PC-9 (cell line): ENCODE data around the gene DUSP16. TPM values are rescaled to one million over a fixed set of nuclear protein-coding genes. Genes with fewer than 3 reads are reported as not detected.

Experiments
- BruUV-seq: library from RNA; stranded (reverse); fragments of 400-500 nt; replicated peaks from 2 replicates; lab custom pipeline; 2021; lab: Mats Ljungman, UMichigan
- CTCF ChIA-PET: fragments of 300-600 bp; sonication (Branson Sonifier 250); formaldehyde crosslinking; loops from one replicate; lab custom pipeline; 2022; ENCODE audit warnings: antibody characterized with exemption; lab: Charles Lee
- POLR2A ChIA-PET: fragments of 300-600 bp; sonication (Branson Sonifier 250); formaldehyde crosslinking; loops from one replicate; lab custom pipeline; 2022; ENCODE audit warnings: antibody characterized with exemption; ENCODE audit not compliant: unreplicated experiment; lab: Charles Lee
- DNase-seq, 2 experiments: peaks; one replicate each; pipeline versions ENCODE4 v3.0.0 to v3.0.0-alpha.2; 2015 to 2022; ENCODE audit warnings: mixed read lengths in 1 of 2
- H2AFZ ChIP-seq: fragments of 200-600 bp; sonication (generic); 2 replicates; pipeline ENCODE4 v1.8.1; 2017; ENCODE audit warnings: antibody characterized with exemption
- H3F3A ChIP-seq: fragments of 200-600 bp; sonication (generic); 2 replicates; pipeline ENCODE4 v1.8.1; 2017; ENCODE audit warnings: antibody characterized with exemption, mild to moderate bottlenecking, low read depth; ENCODE audit not compliant: insufficient read depth
- H3K27ac ChIP-seq: fragments of 200-600 bp; sonication (generic); 2 replicates; pipeline ENCODE4 v1.6.1; 2016; ENCODE audit warnings: mixed run types
- H3K27me3 ChIP-seq: fragments of 200-600 bp; sonication (generic); 2 replicates; pipeline ENCODE4 v1.6.1; 2016; ENCODE audit warnings: low read depth, mixed run types; ENCODE audit not compliant: insufficient read depth
- H3K36me3 ChIP-seq: fragments of 200-600 bp; sonication (generic); 2 replicates; pipeline ENCODE4 v1.6.1; 2016; ENCODE audit warnings: low read depth, mixed run types
- H3K4me1 ChIP-seq: fragments of 200-600 bp; sonication (generic); replicated peaks from 2 replicates; pipeline ENCODE4 v1.6.1; 2016; ENCODE audit warnings: mixed run types; ENCODE audit not compliant: insufficient read depth
- H3K4me2 ChIP-seq: fragments of 200-600 bp; sonication (generic); 2 replicates; pipeline ENCODE4 v1.6.1; 2017; ENCODE audit warnings: mixed run types
- H3K4me3 ChIP-seq: fragments of 200-600 bp; sonication (generic); 2 replicates; pipeline ENCODE4 v1.6.1; 2016; ENCODE audit warnings: mixed run types
- H3K79me2 ChIP-seq: fragments of 200-600 bp; sonication (generic); 2 replicates; pipeline ENCODE4 v1.6.1; 2017; ENCODE audit warnings: low read depth, mixed run types
- H3K9me2 ChIP-seq: fragments of 200-600 bp; sonication (generic); 2 replicates; pipeline ENCODE4 v1.8.1; 2017; ENCODE audit warnings: mild to moderate bottlenecking; ENCODE audit not compliant: insufficient read depth
- H3K9me3 ChIP-seq: fragments of 200-600 bp; sonication (generic); 2 replicates; pipeline ENCODE4 v1.8.1; 2016; ENCODE audit warnings: low read depth; ENCODE audit not compliant: insufficient read depth
- H4K20me1 ChIP-seq: fragments of 200-600 bp; sonication (generic); 2 replicates; pipeline ENCODE4 v1.8.1; 2017; ENCODE audit not compliant: insufficient read depth
- CTCF ChIP-seq: fragments of 200-600 bp; sonication (generic); conservative IDR thresholded peaks from 2 replicates; pipeline ENCODE4 v1.6.1; 2017; ENCODE audit warnings: mixed run types, antibody characterized with exemption, mild to moderate bottlenecking, moderate library complexity
- EZH2 ChIP-seq: fragments of 200-600 bp; sonication (generic); IDR thresholded peaks from 2 replicates; pipeline ENCODE4 v1.8.0; 2017; ENCODE audit warnings: antibody characterized with exemption, low read depth
- intact Hi-C: fragments of 100-400 bp; cut with micrococcal nuclease; formaldehyde crosslinking; loops from one replicate; pipeline ENCODE4 v1.10.0; 2022; ENCODE audit not compliant: unreplicated experiment
- total RNA-seq: library from RNA; stranded (reverse); gene quantifications from 2 replicates; pipeline ENCODE4 v1.2.3, GENCODE V29; 2021

Gene DUSP16
- total RNA-seq, 1 experiment from 2014 or later, result 24.8 TPM

GRCh38 chr12:12491606-12492005 is 71.1 kb downstream of the DUSP16 start:
- Histone ChIP-seq H3K4me3 (no peak overlapping the region), H3K9me3 (no peaks in the 10 kb centered on the region; the same call in 1 of the 2 replicates), H4K20me1 (no peaks in the 10 kb centered on the region), H3K4me1 (no peaks in the 10 kb centered on the region), H2AFZ (no peak overlapping the region), H3K36me3 (no peaks in the 10 kb centered on the region; the same call in 1 of the 2 replicates), H3F3A (no peaks in the 10 kb centered on the region), H3K79me2 (no peaks in the 10 kb centered on the region), H3K4me2 (no peak overlapping the region), H3K27ac (no peak overlapping the region), H3K27me3 (no peaks in the 10 kb centered on the region), H3K9me2 (no peaks in the 10 kb centered on the region)
- no TSS peak for BruUV-seq
- TF ChIP-seq EZH2 (no peak), CTCF (no peak)
- ChIA-PET CTCF (no interaction called here), POLR2A (no interaction called here)
- intact Hi-C loops, result no loop called here
- DNase-seq, result no peak

DNA sequence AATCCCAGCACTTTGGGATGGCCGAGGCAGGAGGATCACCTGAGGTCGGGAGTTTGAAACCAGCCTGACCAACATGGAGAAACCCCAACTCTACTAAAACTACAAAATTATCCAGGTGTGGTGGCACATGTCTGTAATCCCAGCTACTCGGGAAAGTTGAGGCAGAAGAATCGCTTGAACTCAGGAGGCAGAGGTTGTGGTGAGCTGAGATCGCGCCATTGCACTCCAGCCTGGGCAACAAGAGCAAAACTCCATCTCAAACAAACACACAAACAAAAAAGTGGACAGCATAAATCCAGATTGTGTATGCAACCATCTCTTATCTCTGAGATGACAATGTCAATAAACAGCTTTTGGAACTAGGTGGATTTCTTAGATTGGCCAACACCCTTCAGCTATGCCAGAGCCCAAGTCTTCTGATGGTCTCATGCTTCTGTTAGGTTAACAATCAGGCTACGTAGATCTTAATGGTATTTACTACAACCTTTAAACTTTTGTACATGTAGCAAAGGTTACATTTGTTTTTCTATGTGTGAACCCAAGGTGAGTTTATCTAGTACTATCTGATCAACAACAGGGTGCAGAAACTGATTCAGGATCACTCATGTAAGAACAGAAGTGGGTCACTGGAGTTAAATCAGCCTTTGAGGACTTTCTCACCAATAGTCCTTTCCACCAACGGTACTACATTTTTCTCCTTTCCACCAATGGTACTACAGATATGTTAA is 73.7 kb downstream of the DUSP16 start:
- POLR2A ChIA-PET, result no interaction called here
- Histone ChIP-seq H2AFZ (no peak overlapping the region), H3K27me3 (no peaks in the 10 kb centered on the region), H3K4me3 (no peak overlapping the region), H3K4me1 (no peaks in the 10 kb centered on the region), H3K36me3 (no peaks in the 10 kb centered on the region; the same call in none of the 2 replicates), H3F3A (no peaks in the 10 kb centered on the region), H4K20me1 (no peaks in the 10 kb centered on the region), H3K9me3 (no peaks in the 10 kb centered on the region; the same call in 1 of the 2 replicates), H3K4me2 (no peak overlapping the region), H3K27ac (no peak overlapping the region), H3K79me2 (no peaks in the 10 kb centered on the region), H3K9me2 (no peaks in the 10 kb centered on the region)
- BruUV-seq, result no TSS peak
- TF ChIP-seq CTCF (no peak), EZH2 (no peak)
- intact Hi-C loops, result no loop called here
- no peak for DNase-seq
- CTCF ChIA-PET, result no interaction called here

GRCh38 chr12:12488296-12488695 is 74.4 kb downstream of the DUSP16 start:
- Histone ChIP-seq H3K9me2 (no peaks in the 10 kb centered on the region), H3F3A (no peaks in the 10 kb centered on the region), H2AFZ (no peak overlapping the region), H4K20me1 (no peaks in the 10 kb centered on the region), H3K79me2 (no peaks in the 10 kb centered on the region), H3K27ac (no peak overlapping the region), H3K27me3 (no peaks in the 10 kb centered on the region), H3K36me3 (no peaks in the 10 kb centered on the region; the same call in 1 of the 2 replicates), H3K4me1 (no peaks in the 10 kb centered on the region), H3K4me2 (no peak overlapping the region), H3K9me3 (no peaks in the 10 kb centered on the region; the same call in 1 of the 2 replicates), H3K4me3 (no peak overlapping the region)
- DNase-seq, result no peak
- TF ChIP-seq EZH2 (no peak), CTCF (no peak)
- BruUV-seq, result no TSS peak
- POLR2A ChIA-PET, result no interaction called here
- CTCF ChIA-PET, result no interaction called here
- intact Hi-C loops, result no loop called here
